HFF-Myc (cell line): ENCODE data around the gene HOXD4.

Source experiments
- DNase-seq: peaks from one replicate; pipeline ENCODE4 v3.0.0-alpha.2; 2011; ENCODE audit warnings: low read depth; ENCODE audit errors: extremely low read depth
- H3K4me3 ChIP-seq: replicated peaks from 2 replicates; pipeline ENCODE4 v1.5.1; 2011; ENCODE audit warnings: low read depth, mild to moderate bottlenecking, control low read depth, low read length
- CTCF ChIP-seq: IDR thresholded peaks from 2 replicates; pipeline ENCODE4 v1.5.1; 2012; ENCODE audit warnings: mild to moderate bottlenecking, low read depth, low read length, control low read depth; ENCODE audit errors: missing control alignments

The HOXD4 gene

DNA sequence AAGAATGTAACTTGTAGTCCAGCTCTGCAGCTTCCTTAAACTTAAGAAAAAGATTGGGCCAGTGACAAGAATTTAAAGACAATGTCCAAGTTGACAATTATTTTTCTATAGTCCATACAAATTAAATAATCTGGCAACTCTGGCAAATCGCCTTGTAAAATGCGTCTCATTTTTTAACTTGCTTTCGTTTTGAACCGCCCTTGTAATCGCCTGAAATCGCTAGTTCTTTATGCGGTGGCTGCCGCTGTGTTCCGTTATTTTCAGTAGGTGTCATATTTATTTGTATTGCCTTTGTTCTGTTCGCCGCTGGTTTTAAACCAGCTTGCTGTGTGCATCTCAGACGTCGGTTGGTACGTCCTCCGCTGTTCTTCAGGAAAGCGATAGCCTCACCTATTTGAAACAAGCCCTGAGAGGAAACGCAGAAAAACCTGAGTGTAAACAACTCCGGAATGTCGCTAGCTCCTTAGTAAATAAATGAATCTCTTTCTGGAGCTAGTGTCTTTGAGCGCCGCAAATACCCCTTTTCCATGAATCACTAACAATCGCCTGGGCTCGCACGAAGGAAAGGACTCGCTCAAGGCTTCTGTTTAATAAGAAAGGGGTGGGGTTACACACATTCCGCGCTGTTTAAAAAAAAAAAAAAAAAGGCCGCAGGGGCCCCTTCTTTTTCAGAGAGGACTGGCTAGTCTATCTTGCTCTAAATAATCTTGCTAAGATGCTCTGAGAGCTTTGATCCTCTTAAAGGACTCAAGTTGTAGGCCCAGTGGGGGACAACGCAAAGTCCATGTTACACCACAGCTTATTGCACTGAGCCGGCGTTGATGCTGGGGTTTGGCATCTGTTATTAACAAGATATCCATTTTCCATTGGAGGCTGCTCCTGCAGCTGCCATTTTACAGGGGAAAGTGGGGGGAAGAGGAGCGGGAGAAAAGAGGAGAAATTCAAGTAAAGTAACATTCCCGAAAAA, 18.9 kb upstream of the HOXD4 start:
- TF ChIP-seq CTCF = no peak
- H3K4me3 ChIP-seq = no peak overlapping the region

DNA sequence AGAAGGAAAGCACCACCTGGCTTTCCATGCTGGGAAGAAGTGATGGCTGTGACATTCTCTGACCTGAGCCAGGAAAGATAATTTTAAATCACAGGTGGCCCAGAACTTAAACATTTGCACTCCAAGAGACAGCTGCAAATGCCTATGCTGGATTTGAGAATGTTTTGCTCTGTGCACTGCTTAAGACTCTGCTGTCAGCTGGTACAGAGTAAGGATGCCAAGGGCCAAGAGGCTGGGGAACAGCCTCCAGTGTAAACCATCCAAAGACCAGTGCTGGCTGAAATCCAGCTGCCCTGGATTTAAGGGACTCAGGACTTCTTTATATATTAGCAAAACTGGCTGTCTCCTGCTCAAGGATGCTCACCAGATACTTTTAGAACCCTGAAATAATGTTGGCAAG, 18.0 kb upstream of the HOXD4 start:
- no peak overlapping the region for H3K4me3 ChIP-seq
- DNase-seq = no peak
- TF ChIP-seq CTCF = no peak

More for the DNA sequence above, 18.9 kb upstream of the HOXD4 start:
- no peak for DNase-seq

DNA sequence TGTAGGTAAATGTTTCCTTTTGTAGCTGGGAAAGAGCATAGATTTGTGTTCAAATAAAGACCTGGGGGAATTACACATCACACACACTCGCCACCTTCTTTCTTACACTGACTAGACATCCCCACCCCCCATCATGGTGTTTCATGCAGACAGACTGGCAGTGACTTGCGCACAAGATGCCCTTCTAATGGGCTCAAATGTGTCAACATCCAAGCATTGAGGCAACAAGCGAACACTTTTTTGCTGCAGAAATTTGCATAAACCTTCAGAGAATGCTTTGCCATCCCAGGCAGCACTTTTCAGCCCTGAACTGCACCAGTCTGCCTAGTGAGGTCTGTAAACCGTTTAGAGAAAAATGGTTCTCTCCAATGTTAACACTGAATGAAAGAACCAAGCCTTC, 17.3 kb upstream of the HOXD4 start:
- no peak overlapping the region for H3K4me3 ChIP-seq
- no peak for TF ChIP-seq CTCF
- DNase-seq = no peak

DNA sequence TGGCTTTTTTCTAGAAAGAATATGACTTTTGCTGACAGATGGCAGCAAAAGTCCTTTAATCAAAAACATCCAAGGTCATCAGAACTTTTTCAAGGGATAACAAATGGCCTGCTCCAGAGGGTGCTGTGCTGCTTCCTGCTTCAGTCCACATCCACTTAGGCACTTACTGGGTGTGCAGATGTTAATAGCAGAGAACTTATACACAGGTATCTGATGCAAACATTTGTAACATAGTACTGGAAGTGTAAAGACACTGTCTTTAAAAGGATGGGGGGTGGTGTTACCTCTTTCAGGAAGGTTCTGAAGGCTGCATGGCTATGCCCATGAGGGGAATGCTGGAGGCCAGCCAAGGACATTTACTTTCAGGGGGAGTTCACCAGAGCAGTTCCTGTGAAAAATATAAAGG, 16.3 kb upstream of the HOXD4 start:
- no peak overlapping the region for H3K4me3 ChIP-seq
- no peak for TF ChIP-seq CTCF
- no peak for DNase-seq

- H3K4me3 ChIP-seq = peak overlapping the region; percentile 21
- DNase-seq = no peak
- no peak for TF ChIP-seq CTCF
Measured at GRCh38 chr2:176136374-176137251, 14.7 kb upstream of the HOXD4 start.

GRCh38 chr2:176137252-176137580, 14.1 kb upstream of the HOXD4 start:
- no peak for DNase-seq
- TF ChIP-seq CTCF = no peak
- H3K4me3 ChIP-seq = no peak overlapping the region
